H1 (cell line): ENCODE data around the gene GSE1. TPM values are rescaled to one million over a fixed set of nuclear protein-coding genes. Genes with fewer than 3 reads are reported as not detected.

Experiments
- CBX5 ChIP-seq: fragments of 300-800, 300-1000 bp; sonication (generic); IDR thresholded peaks from 2 replicates; pipeline ENCODE4 v1.7.1; 2016; ENCODE audit warnings: antibody characterized with exemption, low read length, low read depth
- FOSL1 ChIP-seq: IDR thresholded peaks from 2 replicates; pipeline ENCODE4 v1.6.1; 2011; ENCODE audit warnings: mild to moderate bottlenecking, low read depth, low read length, moderate library complexity; ENCODE audit not compliant: insufficient read depth
- GABPA ChIP-seq: IDR thresholded peaks from 2 replicates; pipeline ENCODE4 v1.6.1; 2011; ENCODE audit warnings: mild to moderate bottlenecking, low read length, moderate library complexity, borderline replicate concordance; ENCODE audit not compliant: insufficient read depth
- HDAC2 ChIP-seq, 2 experiments: fragments of 300-600 bp in 1 of 2; sonication (generic) in 1 of 2; IDR thresholded peaks; 2 replicates each; pipeline ENCODE4 v1.6.1; 2011 to 2012; ENCODE audit warnings: low read depth in 2 of 2, low read length in 2 of 2, mild to moderate bottlenecking in 2 of 2, moderate library complexity in 2 of 2, borderline replicate concordance in 1 of 2, inconsistent platforms in 1 of 2
- NANOG ChIP-seq: IDR thresholded peaks from 2 replicates; pipeline ENCODE4 v1.6.1; 2011; ENCODE audit warnings: low read length, low read depth, mild to moderate bottlenecking, inconsistent platforms; ENCODE audit not compliant: insufficient read depth, poor library complexity, severe bottlenecking
- polyA plus RNA-seq, 7 experiments: library from polyadenylated mRNA; depleted of rRNA in 3 of 7; stranded (reverse) in 5 of 7; unstranded in 2 of 7; fragments of >200 nt in 5 of 7; fragments of 200-250 nt in 2 of 7; gene quantifications; 1 replicate in 5 of 7; 2 replicates in 1 of 7; 4 replicates in 1 of 7; pipeline versions ENCODE4 v1.2.1 to v1.2.3, GENCODE V29; 2011 to 2013; ENCODE audit warnings: missing spikeins in 2 of 7, mixed read lengths in 2 of 7
- total RNA-seq: library from RNA; stranded (reverse); fragmentation: NEBNext Ultra II Directional; extraction: Animal tissue kit (Norgen Biotek cat#: 25700); gene quantifications from 2 replicates; pipeline ENCODE4 v1.2.1, GENCODE V29; 2021
- TF ChIP-seq, protein P1 (sequence below): fragments of 300-600 bp; sonication (generic); IDR thresholded peaks from 2 replicates; pipeline ENCODE4 v1.7.1; 2012; ENCODE audit warnings: low read length, moderate library complexity, mild to moderate bottlenecking, inconsistent platforms; ENCODE audit not compliant: insufficient replicate concordance

GSE1 gene
- total and polyA plus RNA-seq, 2 of the 8 experiments (the other 6 are each of a cell fraction or from before 2014, with no cell fraction given) = 26.0 to 65.6 TPM

- TF ChIP-seq, protein P1, sequence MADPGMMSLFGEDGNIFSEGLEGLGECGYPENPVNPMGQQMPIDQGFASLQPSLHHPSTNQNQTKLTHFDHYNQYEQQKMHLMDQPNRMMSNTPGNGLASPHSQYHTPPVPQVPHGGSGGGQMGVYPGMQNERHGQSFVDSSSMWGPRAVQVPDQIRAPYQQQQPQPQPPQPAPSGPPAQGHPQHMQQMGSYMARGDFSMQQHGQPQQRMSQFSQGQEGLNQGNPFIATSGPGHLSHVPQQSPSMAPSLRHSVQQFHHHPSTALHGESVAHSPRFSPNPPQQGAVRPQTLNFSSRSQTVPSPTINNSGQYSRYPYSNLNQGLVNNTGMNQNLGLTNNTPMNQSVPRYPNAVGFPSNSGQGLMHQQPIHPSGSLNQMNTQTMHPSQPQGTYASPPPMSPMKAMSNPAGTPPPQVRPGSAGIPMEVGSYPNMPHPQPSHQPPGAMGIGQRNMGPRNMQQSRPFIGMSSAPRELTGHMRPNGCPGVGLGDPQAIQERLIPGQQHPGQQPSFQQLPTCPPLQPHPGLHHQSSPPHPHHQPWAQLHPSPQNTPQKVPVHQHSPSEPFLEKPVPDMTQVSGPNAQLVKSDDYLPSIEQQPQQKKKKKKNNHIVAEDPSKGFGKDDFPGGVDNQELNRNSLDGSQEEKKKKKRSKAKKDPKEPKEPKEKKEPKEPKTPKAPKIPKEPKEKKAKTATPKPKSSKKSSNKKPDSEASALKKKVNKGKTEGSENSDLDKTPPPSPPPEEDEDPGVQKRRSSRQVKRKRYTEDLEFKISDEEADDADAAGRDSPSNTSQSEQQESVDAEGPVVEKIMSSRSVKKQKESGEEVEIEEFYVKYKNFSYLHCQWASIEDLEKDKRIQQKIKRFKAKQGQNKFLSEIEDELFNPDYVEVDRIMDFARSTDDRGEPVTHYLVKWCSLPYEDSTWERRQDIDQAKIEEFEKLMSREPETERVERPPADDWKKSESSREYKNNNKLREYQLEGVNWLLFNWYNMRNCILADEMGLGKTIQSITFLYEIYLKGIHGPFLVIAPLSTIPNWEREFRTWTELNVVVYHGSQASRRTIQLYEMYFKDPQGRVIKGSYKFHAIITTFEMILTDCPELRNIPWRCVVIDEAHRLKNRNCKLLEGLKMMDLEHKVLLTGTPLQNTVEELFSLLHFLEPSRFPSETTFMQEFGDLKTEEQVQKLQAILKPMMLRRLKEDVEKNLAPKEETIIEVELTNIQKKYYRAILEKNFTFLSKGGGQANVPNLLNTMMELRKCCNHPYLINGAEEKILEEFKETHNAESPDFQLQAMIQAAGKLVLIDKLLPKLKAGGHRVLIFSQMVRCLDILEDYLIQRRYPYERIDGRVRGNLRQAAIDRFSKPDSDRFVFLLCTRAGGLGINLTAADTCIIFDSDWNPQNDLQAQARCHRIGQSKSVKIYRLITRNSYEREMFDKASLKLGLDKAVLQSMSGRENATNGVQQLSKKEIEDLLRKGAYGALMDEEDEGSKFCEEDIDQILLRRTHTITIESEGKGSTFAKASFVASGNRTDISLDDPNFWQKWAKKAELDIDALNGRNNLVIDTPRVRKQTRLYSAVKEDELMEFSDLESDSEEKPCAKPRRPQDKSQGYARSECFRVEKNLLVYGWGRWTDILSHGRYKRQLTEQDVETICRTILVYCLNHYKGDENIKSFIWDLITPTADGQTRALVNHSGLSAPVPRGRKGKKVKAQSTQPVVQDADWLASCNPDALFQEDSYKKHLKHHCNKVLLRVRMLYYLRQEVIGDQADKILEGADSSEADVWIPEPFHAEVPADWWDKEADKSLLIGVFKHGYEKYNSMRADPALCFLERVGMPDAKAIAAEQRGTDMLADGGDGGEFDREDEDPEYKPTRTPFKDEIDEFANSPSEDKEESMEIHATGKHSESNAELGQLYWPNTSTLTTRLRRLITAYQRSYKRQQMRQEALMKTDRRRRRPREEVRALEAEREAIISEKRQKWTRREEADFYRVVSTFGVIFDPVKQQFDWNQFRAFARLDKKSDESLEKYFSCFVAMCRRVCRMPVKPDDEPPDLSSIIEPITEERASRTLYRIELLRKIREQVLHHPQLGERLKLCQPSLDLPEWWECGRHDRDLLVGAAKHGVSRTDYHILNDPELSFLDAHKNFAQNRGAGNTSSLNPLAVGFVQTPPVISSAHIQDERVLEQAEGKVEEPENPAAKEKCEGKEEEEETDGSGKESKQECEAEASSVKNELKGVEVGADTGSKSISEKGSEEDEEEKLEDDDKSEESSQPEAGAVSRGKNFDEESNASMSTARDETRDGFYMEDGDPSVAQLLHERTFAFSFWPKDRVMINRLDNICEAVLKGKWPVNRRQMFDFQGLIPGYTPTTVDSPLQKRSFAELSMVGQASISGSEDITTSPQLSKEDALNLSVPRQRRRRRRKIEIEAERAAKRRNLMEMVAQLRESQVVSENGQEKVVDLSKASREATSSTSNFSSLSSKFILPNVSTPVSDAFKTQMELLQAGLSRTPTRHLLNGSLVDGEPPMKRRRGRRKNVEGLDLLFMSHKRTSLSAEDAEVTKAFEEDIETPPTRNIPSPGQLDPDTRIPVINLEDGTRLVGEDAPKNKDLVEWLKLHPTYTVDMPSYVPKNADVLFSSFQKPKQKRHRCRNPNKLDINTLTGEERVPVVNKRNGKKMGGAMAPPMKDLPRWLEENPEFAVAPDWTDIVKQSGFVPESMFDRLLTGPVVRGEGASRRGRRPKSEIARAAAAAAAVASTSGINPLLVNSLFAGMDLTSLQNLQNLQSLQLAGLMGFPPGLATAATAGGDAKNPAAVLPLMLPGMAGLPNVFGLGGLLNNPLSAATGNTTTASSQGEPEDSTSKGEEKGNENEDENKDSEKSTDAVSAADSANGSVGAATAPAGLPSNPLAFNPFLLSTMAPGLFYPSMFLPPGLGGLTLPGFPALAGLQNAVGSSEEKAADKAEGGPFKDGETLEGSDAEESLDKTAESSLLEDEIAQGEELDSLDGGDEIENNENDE = no peak
- TF ChIP-seq GABPA (no peak), FOSL1 (no peak), CBX5 (no peak), NANOG (no peak), HDAC2 (IDR thresholded peaks at IDR 0.05; ENCODE audit: borderline replicate concordance in 1 of 2, low read depth in 2 of 2, low read length in 2 of 2) (no peak)
Observed at GRCh38 chr16:85635545-85636140, 22.5 kb downstream of the GSE1 start (continued).
